ENCODE results near the gene GAGE10.

Gene GAGE10

GRCh38 chrX:49303346-49303745 is at the start of gene GAGE10:
TSS of gene GAGE10 (plus strand) at chrX:49303646. CDS start at chrX:49304860, 1,214 bp downstream.
- no peak for DNase-seq (ENCODE audit: low read depth)

- DNase-seq (ENCODE audit: low read depth): no peak
Observed at GRCh38 chrX:49254639-49255038, 48.8 kb upstream of the GAGE10 start.

- DNase-seq (ENCODE audit: low read depth): no peak
Observed at GRCh38 chrX:49256268-49256995, 47.0 kb upstream of the GAGE10 start.

- no peak for DNase-seq (ENCODE audit: low read depth)
Observed at GRCh38 chrX:49257074-49257790, 46.2 kb upstream of the GAGE10 start.

- no peak for DNase-seq (ENCODE audit: low read depth)
Observed at GRCh38 chrX:49257846-49258748, 45.3 kb upstream of the GAGE10 start.

GRCh38 chrX:49258749-49259124 is 44.7 kb upstream of the GAGE10 start:
- no peak for DNase-seq (ENCODE audit: low read depth)

GRCh38 chrX:49260221-49260985 is 43.0 kb upstream of the GAGE10 start:
- no peak for DNase-seq (ENCODE audit: low read depth)

- DNase-seq (ENCODE audit: low read depth): no peak
Observed at GRCh38 chrX:49262603-49263002, 40.8 kb upstream of the GAGE10 start.

GRCh38 chrX:49263631-49264030 is 39.8 kb upstream of the GAGE10 start:
- no peak for DNase-seq (ENCODE audit: low read depth)

GRCh38 chrX:49264460-49264859 is 39.0 kb upstream of the GAGE10 start, which contains the start of gene FOXP3:
TSS of gene FOXP3 (minus strand) at chrX:49264710. CDS start at chrX:49258505, 6,205 bp downstream.
- no peak for DNase-seq (ENCODE audit: low read depth)

- no peak for DNase-seq (ENCODE audit: low read depth)
Observed at GRCh38 chrX:49266523-49267445, 36.7 kb upstream of the GAGE10 start.

- DNase-seq (ENCODE audit: low read depth): no peak
Observed at GRCh38 chrX:49268702-49269009, 34.8 kb upstream of the GAGE10 start.

- peak; percentile 89 for DNase-seq (ENCODE audit: low read depth)
Observed at GRCh38 chrX:49269010-49269766, 34.3 kb upstream of the GAGE10 start.

- DNase-seq (ENCODE audit: low read depth): no peak
Observed at GRCh38 chrX:49269767-49270248, 33.6 kb upstream of the GAGE10 start, which contains the start of gene PPP1R3F. TSS of gene PPP1R3F (plus strand) at chrX:49269793. CDS start at chrX:49269870, 77 bp downstream.

- no peak for DNase-seq (ENCODE audit: low read depth)
Observed at GRCh38 chrX:49270249-49270921, 33.1 kb upstream of the GAGE10 start.

- DNase-seq (ENCODE audit: low read depth): no peak
Observed at GRCh38 chrX:49271341-49271740, 32.1 kb upstream of the GAGE10 start.

GRCh38 chrX:49272421-49272820 is 31.0 kb upstream of the GAGE10 start:
- DNase-seq (ENCODE audit: low read depth): no peak

- no peak for DNase-seq (ENCODE audit: low read depth)
Observed at GRCh38 chrX:49273181-49273727, 30.2 kb upstream of the GAGE10 start.

- DNase-seq (ENCODE audit: low read depth): no peak
Observed at GRCh38 chrX:49276207-49276606, 27.2 kb upstream of the GAGE10 start.

Data from activated gamma-delta T cell treated with anti-CD3 and anti-CD28 coated beads, Interleukin-2, amount 50 U/mL, for 16 hours (primary cell).